CD14-positive monocyte (primary cell): ENCODE results near the gene KRTAP5-3. TPM values are rescaled to one million over a fixed set of nuclear protein-coding genes. Genes with fewer than 3 reads are reported as not detected.

Experiments used
- DNase-seq, 3 donors: peaks; one replicate each; pipeline ENCODE4 v3.0.0-alpha.2; 2011 to 2022
- H2AFZ ChIP-seq: 2 replicates; pipeline ENCODE4 v1.6.0; 2012; ENCODE audit warnings: mild to moderate bottlenecking, low read depth, low read length, inconsistent platforms; ENCODE audit not compliant: insufficient read depth, poor library complexity, severe bottlenecking
- H3K27ac ChIP-seq, 2 donors: 1 replicate in 1 of 2; 2 replicates in 1 of 2; pipeline ENCODE4 v1.5.1; 2012 to 2013; ENCODE audit warnings: low read length in 2 of 2, control low read depth in 1 of 2, inconsistent platforms in 1 of 2, low read depth in 1 of 2, mild to moderate bottlenecking in 1 of 2
- H3K27me3 ChIP-seq, 2 donors: one replicate each; pipeline versions ENCODE4 v1.6.0 to v1.6.1; 2011 to 2013; ENCODE audit warnings: low read length in 2 of 2; ENCODE audit not compliant: control insufficient read depth in 2 of 2, insufficient read depth in 2 of 2
- H3K36me3 ChIP-seq, 2 donors: replicated peaks in 1 of 2; 1 replicate in 1 of 2; 2 replicates in 1 of 2; pipeline versions ENCODE4 v1.5.1 to v1.6.1; 2012 to 2013; ENCODE audit warnings: low read length in 2 of 2, control low read depth in 1 of 2, inconsistent platforms in 1 of 2, mild to moderate bottlenecking in 1 of 2; ENCODE audit not compliant: insufficient read depth in 2 of 2, control insufficient read depth in 1 of 2
- H3K4me1 ChIP-seq, 2 donors: 1 replicate in 1 of 2; 2 replicates in 1 of 2; pipeline versions ENCODE4 v1.5.1 to v1.6.1; 2012 to 2013; ENCODE audit warnings: low read length in 2 of 2, control low read depth in 1 of 2, inconsistent platforms in 1 of 2, mild to moderate bottlenecking in 1 of 2, moderate library complexity in 1 of 2; ENCODE audit not compliant: insufficient read depth in 2 of 2, control insufficient read depth in 1 of 2
- H3K4me2 ChIP-seq: replicated peaks from 2 replicates; pipeline ENCODE3; 2012; ENCODE audit warnings: low read length, moderate library complexity, mild to moderate bottlenecking; ENCODE audit not compliant: poor library complexity, severe bottlenecking; ENCODE audit errors: extremely low read depth
- H3K4me3 ChIP-seq, 3 experiments: fragments of 200-600 bp in 1 of 3; sonication (generic) in 1 of 3; replicated peaks in 1 of 3; 1 replicate in 2 of 3; 2 replicates in 1 of 3; pipeline ENCODE4 v1.5.1; 2011 to 2013; ENCODE audit warnings: low read length in 3 of 3, mild to moderate bottlenecking in 3 of 3, control low read depth in 2 of 3, low read depth in 2 of 3, inconsistent platforms in 1 of 3, moderate library complexity in 1 of 3
- H3K79me2 ChIP-seq: 2 replicates; pipeline ENCODE4 v1.6.0; 2012; ENCODE audit warnings: mild to moderate bottlenecking, control low read depth, inconsistent platforms, low read length, moderate library complexity; ENCODE audit not compliant: insufficient read depth
- H3K9ac ChIP-seq: 2 replicates; pipeline ENCODE4 v1.6.0; 2017; ENCODE audit warnings: low read length, mild to moderate bottlenecking; ENCODE audit not compliant: insufficient read depth, poor library complexity, severe bottlenecking
- H3K9me3 ChIP-seq, 2 donors: replicated peaks in 1 of 2; 1 replicate in 1 of 2; 2 replicates in 1 of 2; pipeline versions ENCODE4 v1.5.1 to v1.6.1; 2012 to 2013; ENCODE audit warnings: low read length in 2 of 2, control low read depth in 1 of 2; ENCODE audit not compliant: control insufficient read depth in 1 of 2, insufficient read depth in 1 of 2
- H4K20me1 ChIP-seq: 2 replicates; pipeline ENCODE4 v1.6.0; 2012; ENCODE audit warnings: mild to moderate bottlenecking, low read length, control low read depth, moderate library complexity; ENCODE audit not compliant: insufficient read depth
- H3K27ac Mint-ChIP-seq, 7 donors: one replicate each; pipeline ENCODE4 v1.8.0; 2020; ENCODE audit warnings: mild to moderate bottlenecking in 7 of 7, mixed read lengths in 7 of 7, moderate library complexity in 6 of 7, inconsistent platforms in 2 of 7
- H3K27me3 Mint-ChIP-seq, 3 donors: one replicate each; pipeline ENCODE4 v1.8.0; 2021 to 2022; ENCODE audit warnings: low read depth in 3 of 3, mild to moderate bottlenecking in 3 of 3, mixed read lengths in 3 of 3, moderate library complexity in 3 of 3, inconsistent platforms in 1 of 3
- H3K36me3 Mint-ChIP-seq, 2 donors: one replicate each; pipeline ENCODE4 v1.8.0; 2020; ENCODE audit warnings: mixed read lengths in 2 of 2, inconsistent platforms in 1 of 2, mild to moderate bottlenecking in 1 of 2
- H3K4me1 Mint-ChIP-seq: one replicate; pipeline ENCODE4 v1.8.0; 2020; ENCODE audit warnings: mild to moderate bottlenecking, mixed read lengths
- H3K4me3 Mint-ChIP-seq, 2 donors: one replicate each; pipeline ENCODE4 v1.8.0; 2020; ENCODE audit warnings: mild to moderate bottlenecking in 2 of 2, mixed read lengths in 2 of 2, moderate library complexity in 1 of 2
- H3K9me3 Mint-ChIP-seq, 7 donors: one replicate each; pipeline ENCODE4 v1.8.0; 2020 to 2022; ENCODE audit warnings: mixed read lengths in 7 of 7, mild to moderate bottlenecking in 6 of 7, moderate library complexity in 6 of 7, inconsistent platforms in 2 of 7
- CTCF ChIP-seq: fragments of 200-600 bp; IDR thresholded peaks from one replicate; pipeline ENCODE4 v1.8.0; 2022; ENCODE audit warnings: antibody characterized with exemption, mild to moderate bottlenecking
- WGBS: methylation state at CpG from one replicate; pipeline ENCODE4 v1.1.5; 2013; ENCODE audit warnings: missing lambda C conversion rate; ENCODE audit not compliant: insufficient coverage; 5-methylcytosine and 5-hydroxymethylcytosine counted together
- intact Hi-C, 2 donors: fragments of 100-400 bp; cut with micrococcal nuclease; formaldehyde crosslinking; loops; one replicate each; pipeline versions ENCODE4 v1.15.0 to v1.15.1; 2023
- polyA plus RNA-seq, 3 donors: library from polyadenylated mRNA; depleted of rRNA in 1 of 3; unstranded in 2 of 3; stranded (reverse) in 1 of 3; fragments of 300-500 nt in 2 of 3; fragments of >200 nt in 1 of 3; fragmentation: Illumina TruSeq in 2 of 3; gene quantifications; 1 replicate in 2 of 3; 2 replicates in 1 of 3; pipeline ENCODE4 v1.2.3, GENCODE V29; 2012 to 2021

The KRTAP5-3 gene
- polyA plus RNA-seq, 3 donors = not detected

DNA sequence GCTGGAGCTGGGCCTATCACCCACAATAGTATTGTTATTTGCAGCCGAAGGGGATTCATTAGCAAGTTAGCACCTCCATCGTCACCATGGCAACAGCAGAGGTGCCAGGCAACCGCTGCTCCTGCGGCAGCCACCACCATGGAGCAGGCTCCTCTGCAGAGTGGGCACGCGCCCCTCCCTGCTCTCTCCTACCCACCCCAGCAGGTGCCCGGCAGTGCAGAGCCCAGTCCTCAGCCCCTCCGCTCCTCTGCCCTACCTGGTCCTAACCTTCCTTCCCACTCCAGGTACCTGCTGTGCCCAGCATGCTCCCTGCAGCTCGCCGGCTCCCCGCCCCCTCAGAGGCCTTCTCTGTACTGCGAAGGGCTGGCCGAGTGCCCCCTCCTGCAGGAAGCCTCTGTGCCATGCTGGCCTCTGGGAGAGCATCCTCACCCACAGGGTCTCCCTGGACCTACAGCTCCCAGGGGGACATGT lies 39.8 kb downstream of the KRTAP5-3 start:
- Histone ChIP-seq H3K4me2 (no peak overlapping the region), H2AFZ (no peak overlapping the region), H3K27ac (no peak overlapping the region), H3K27me3 (peaks cover 14 to 45% of the 10 kb centered on the region in 2 donors), H3K9ac (no peak overlapping the region), H3K36me3 (no peaks in the 10 kb centered on the region), H3K79me2 (no peaks in the 10 kb centered on the region), H3K4me3 (no peak overlapping the region), H3K9me3 (peaks cover 0 to 11% of the 10 kb centered on the region in 2 donors), H4K20me1 (no peaks in the 10 kb centered on the region), H3K4me1 (peaks cover 2 to 15% of the 10 kb centered on the region in 2 donors)
- Mint-ChIP-seq H3K9me3 (peaks cover 0 to 9% (median 2%) of the 10 kb centered on the region in 7 donors), H3K27me3 (peaks cover 32 to 71% (median 43%) of the 10 kb centered on the region in 3 donors), H3K27ac (no peak overlapping the region), H3K4me3 (no peak overlapping the region), H3K36me3 (no peaks in the 10 kb centered on the region), H3K4me1 (no peaks in the 10 kb centered on the region)
- DNase-seq = no peak
- no peak for TF ChIP-seq CTCF
- 49% methylated on average over 12 of the region's 13 CpGs for WGBS
- intact Hi-C loops = no loop called here

- Histone ChIP-seq H3K4me2 (no peak overlapping the region), H3K4me3 (no peak overlapping the region), H3K9me3 (peaks cover 0 to 11% of the 10 kb centered on the region in 2 donors), H3K4me1 (peaks cover under 1 to 10% of the 10 kb centered on the region in 2 donors), H3K9ac (no peak overlapping the region), H4K20me1 (no peaks in the 10 kb centered on the region), H2AFZ (no peak overlapping the region), H3K79me2 (no peaks in the 10 kb centered on the region), H3K27me3 (peaks cover 13 to 38% of the 10 kb centered on the region in 2 donors), H3K27ac (no peak overlapping the region), H3K36me3 (no peaks in the 10 kb centered on the region)
- TF ChIP-seq CTCF = no peak
- intact Hi-C loops = no loop called here
- Mint-ChIP-seq H3K27ac (peak overlapping the region in 1 of 7 donors; percentile 8), H3K36me3 (no peaks in the 10 kb centered on the region), H3K4me1 (no peaks in the 10 kb centered on the region), H3K9me3 (peaks cover 0 to 9% (median 2%) of the 10 kb centered on the region in 7 donors), H3K4me3 (no peak overlapping the region), H3K27me3 (peaks cover 31 to 65% (median 36%) of the 10 kb centered on the region in 3 donors)
- WGBS = 73% methylated on average over 3 of the region's 7 CpGs
- no peak for DNase-seq
Observed at GRCh38 chr11:1567721-1568100, 40.6 kb downstream of the KRTAP5-3 start.
